Tibial nerve (tissue), 4 donors: Measurements from ENCODE around the gene RPS19BP1. TPM values are rescaled to one million over a fixed set of nuclear protein-coding genes. Genes with fewer than 3 reads are reported as not detected.

Experiments used
- DNase-seq, 2 donors: peaks; one replicate each; pipeline ENCODE4 v3.0.0-alpha.2; 2019; ENCODE audit warnings: low spot score in 2 of 2
- H3K27ac ChIP-seq, 4 donors: fragments of 200-600 bp; sonication (generic) in 3 of 4; one replicate each; pipeline ENCODE4 v1.5.1; 2017 to 2019; ENCODE audit warnings: mild to moderate bottlenecking in 1 of 4
- H3K27me3 ChIP-seq, 2 donors: fragments of 200-600 bp; sonication (generic) in 1 of 2; one replicate each; pipeline versions ENCODE4 v1.5.1 to v1.6.0; 2017 to 2019
- H3K36me3 ChIP-seq, 3 donors: fragments of 200-600 bp; sonication (generic); one replicate each; pipeline ENCODE4 v1.5.1; 2018 to 2019
- H3K4me1 ChIP-seq, 4 donors: fragments of 200-600 bp; sonication (generic) in 3 of 4; one replicate each; pipeline ENCODE4 v1.5.1; 2017 to 2019
- H3K4me3 ChIP-seq, 4 donors: fragments of 200-600 bp; sonication (generic) in 3 of 4; one replicate each; pipeline ENCODE4 v1.5.1; 2017 to 2019; ENCODE audit warnings: mild to moderate bottlenecking in 1 of 4, moderate library complexity in 1 of 4
- H3K9me3 ChIP-seq, 4 donors: fragments of 200-600 bp; sonication (generic) in 3 of 4; one replicate each; pipeline ENCODE4 v1.5.1; 2017 to 2019
- CTCF ChIP-seq, 5 experiments: fragments of 200-600 bp in 3 of 5; fragments of 450-650 bp in 2 of 5; sonication (generic) in 3 of 5; IDR thresholded peaks; one replicate each; pipeline ENCODE4 v1.5.1; 2016 to 2019; ENCODE audit warnings: antibody characterized with exemption in 5 of 5, mild to moderate bottlenecking in 3 of 5, moderate library complexity in 2 of 5
- EP300 ChIP-seq, 2 donors: sonication (generic); formaldehyde crosslinking; IDR thresholded peaks; one replicate each; pipeline ENCODE4 v1.6.1; 2017; ENCODE audit warnings: antibody characterized with exemption in 2 of 2, mild to moderate bottlenecking in 1 of 2
- POLR2A ChIP-seq, 2 donors: fragments of 450-650 bp; IDR thresholded peaks; one replicate each; pipeline ENCODE4 v1.6.1; 2017; ENCODE audit warnings: antibody characterized with exemption in 2 of 2, mild to moderate bottlenecking in 2 of 2, moderate library complexity in 2 of 2
- WGBS, 2 donors: methylation state at CpG; one replicate each; pipeline ENCODE4 v1.1.5; 2018; 5-methylcytosine and 5-hydroxymethylcytosine counted together
- total RNA-seq, 4 donors: library from RNA; depleted of rRNA; stranded (reverse); fragments of >200 nt; gene quantifications; one replicate each; pipeline ENCODE4 v1.1.0, GENCODE V29; 2016

The RPS19BP1 gene
- total RNA-seq, 4 donors from 2014 or later, result 178 to 206 (median 197) TPM

GRCh38 chr22:39486951-39487825 is 45.4 kb downstream of the RPS19BP1 start:
- no peaks in the 10 kb centered on the region for H3K9me3 ChIP-seq
- 73 to 82% methylated on average over 23 to 38 of the region's 45 CpGs for WGBS, 2 donors
- H3K27ac ChIP-seq, result peak overlapping the region in 2 of 4 donors; percentile 8 to 64
- no peaks in the 10 kb centered on the region for H3K27me3 ChIP-seq
- no peak overlapping the region for H3K4me3 ChIP-seq
- peaks cover 0 to 60% (median 0%) of the 10 kb centered on the region in 3 donors for H3K36me3 ChIP-seq
- H3K4me1 ChIP-seq, result peaks cover 0 to 44% (median 7%) of the 10 kb centered on the region in 4 donors
- no peak for DNase-seq
- TF ChIP-seq EP300 (IDR thresholded peaks at IDR 0.05) (no peak), POLR2A (IDR thresholded peaks at IDR 0.05) (no peak), CTCF (IDR thresholded peaks at IDR 0.05) (no peak)

- H3K27ac ChIP-seq, result peak overlapping the region in 1 of 4 donors; percentile 37
- 46 to 76% methylated on average over 3 of the region's 3 CpGs for WGBS, 2 donors
- H3K27me3 ChIP-seq, result no peaks in the 10 kb centered on the region
- no peaks in the 10 kb centered on the region for H3K9me3 ChIP-seq
- DNase-seq, result no peak
- H3K36me3 ChIP-seq, result peaks cover 0 to 28% (median 0%) of the 10 kb centered on the region in 3 donors
- peaks cover 0 to 43% (median 6%) of the 10 kb centered on the region in 4 donors for H3K4me1 ChIP-seq
- TF ChIP-seq POLR2A (IDR thresholded peaks at IDR 0.05) (no peak), EP300 (IDR thresholded peaks at IDR 0.05) (no peak), CTCF (IDR thresholded peaks at IDR 0.05) (no peak)
- no peak overlapping the region for H3K4me3 ChIP-seq
Measured at GRCh38 chr22:39482768-39483167, 49.8 kb downstream of the RPS19BP1 start.

GRCh38 chr22:39481595-39481994 is 51.0 kb downstream of the RPS19BP1 start:
- Histone ChIP-seq H3K27me3 (no peaks in the 10 kb centered on the region), H3K4me3 (no peak overlapping the region), H3K36me3 (peaks cover 0 to 22% (median 6%) of the 10 kb centered on the region in 3 donors), H3K4me1 (peaks cover 0 to 44% (median 5%) of the 10 kb centered on the region in 4 donors), H3K9me3 (no peaks in the 10 kb centered on the region), H3K27ac (peak overlapping the region in 1 of 4 donors; percentile 27)
- 90 to 96% methylated on average over 5 of the region's 5 CpGs for WGBS, 2 donors
- no peak for DNase-seq
- TF ChIP-seq CTCF (IDR thresholded peaks at IDR 0.05), result no peak
- TF ChIP-seq POLR2A (IDR thresholded peaks at IDR 0.05), result no peak
- TF ChIP-seq EP300 (IDR thresholded peaks at IDR 0.05), result no peak

- no peaks in the 10 kb centered on the region for H3K9me3 ChIP-seq
- H3K27ac ChIP-seq, result peak overlapping the region in 1 of 4 donors; percentile 43
- peaks cover 0 to 22% (median 6%) of the 10 kb centered on the region in 3 donors for H3K36me3 ChIP-seq
- DNase-seq, result no peak
- no peak overlapping the region for H3K4me3 ChIP-seq
- peak in 1 of 2 donors; percentile 29 for TF ChIP-seq EP300 (IDR thresholded peaks at IDR 0.05)
- no peak for TF ChIP-seq POLR2A (IDR thresholded peaks at IDR 0.05)
- H3K27me3 ChIP-seq, result no peaks in the 10 kb centered on the region
- peaks cover 0 to 45% (median 5%) of the 10 kb centered on the region in 4 donors for H3K4me1 ChIP-seq
- WGBS, 2 donors, result 76 to 80% methylated on average over 16 of the region's 16 CpGs
Measured at GRCh38 chr22:39481054-39481453, 51.5 kb downstream of the RPS19BP1 start.

- no peak for DNase-seq
- H3K27me3 ChIP-seq, result no peaks in the 10 kb centered on the region
- no peaks in the 10 kb centered on the region for H3K9me3 ChIP-seq
- peaks cover 0 to 22% (median 6%) of the 10 kb centered on the region in 3 donors for H3K36me3 ChIP-seq
- 71 to 100% methylated on average over 1 of the region's 1 CpG for WGBS, 2 donors
- TF ChIP-seq EP300 (IDR thresholded peaks at IDR 0.05) (no peak), POLR2A (IDR thresholded peaks at IDR 0.05) (no peak), CTCF (IDR thresholded peaks at IDR 0.05) (no peak)
- peaks cover 0 to 50% (median 8%) of the 10 kb centered on the region in 4 donors for H3K4me1 ChIP-seq
- H3K27ac ChIP-seq, result peak overlapping the region in 1 of 4 donors; percentile 43
- no peak overlapping the region for H3K4me3 ChIP-seq
Measured at GRCh38 chr22:39480557-39480956, 52.0 kb downstream of the RPS19BP1 start.
